GM12872 (cell line): Measurements from ENCODE around the gene LONRF2.

Experiments used
- TF ChIP-seq, protein P1 (sequence below): IDR thresholded peaks from 3 replicates; pipeline ENCODE4 v1.5.1; 2011; ENCODE audit warnings: low read depth, mild to moderate bottlenecking, low read length, moderate library complexity; ENCODE audit not compliant: insufficient read depth

Gene LONRF2

DNA sequence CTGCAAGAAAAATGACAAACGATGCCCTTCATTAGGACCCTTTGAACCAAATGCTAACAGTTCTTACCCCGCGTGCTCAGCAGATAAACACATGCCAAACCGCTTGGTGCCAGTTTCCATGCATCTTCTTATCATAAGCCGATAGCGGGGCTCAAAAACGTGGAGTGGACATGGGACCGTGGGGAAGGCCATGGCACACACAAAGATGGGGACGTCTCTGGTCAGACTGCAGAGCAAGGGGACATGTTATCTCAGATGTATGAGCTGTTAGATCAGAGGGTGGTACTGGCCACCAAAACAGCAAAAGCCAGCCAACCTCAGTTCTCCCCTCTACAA, 28.2 kb downstream of the LONRF2 start:
- TF ChIP-seq, protein P1, sequence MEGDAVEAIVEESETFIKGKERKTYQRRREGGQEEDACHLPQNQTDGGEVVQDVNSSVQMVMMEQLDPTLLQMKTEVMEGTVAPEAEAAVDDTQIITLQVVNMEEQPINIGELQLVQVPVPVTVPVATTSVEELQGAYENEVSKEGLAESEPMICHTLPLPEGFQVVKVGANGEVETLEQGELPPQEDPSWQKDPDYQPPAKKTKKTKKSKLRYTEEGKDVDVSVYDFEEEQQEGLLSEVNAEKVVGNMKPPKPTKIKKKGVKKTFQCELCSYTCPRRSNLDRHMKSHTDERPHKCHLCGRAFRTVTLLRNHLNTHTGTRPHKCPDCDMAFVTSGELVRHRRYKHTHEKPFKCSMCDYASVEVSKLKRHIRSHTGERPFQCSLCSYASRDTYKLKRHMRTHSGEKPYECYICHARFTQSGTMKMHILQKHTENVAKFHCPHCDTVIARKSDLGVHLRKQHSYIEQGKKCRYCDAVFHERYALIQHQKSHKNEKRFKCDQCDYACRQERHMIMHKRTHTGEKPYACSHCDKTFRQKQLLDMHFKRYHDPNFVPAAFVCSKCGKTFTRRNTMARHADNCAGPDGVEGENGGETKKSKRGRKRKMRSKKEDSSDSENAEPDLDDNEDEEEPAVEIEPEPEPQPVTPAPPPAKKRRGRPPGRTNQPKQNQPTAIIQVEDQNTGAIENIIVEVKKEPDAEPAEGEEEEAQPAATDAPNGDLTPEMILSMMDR = no peak

DNA sequence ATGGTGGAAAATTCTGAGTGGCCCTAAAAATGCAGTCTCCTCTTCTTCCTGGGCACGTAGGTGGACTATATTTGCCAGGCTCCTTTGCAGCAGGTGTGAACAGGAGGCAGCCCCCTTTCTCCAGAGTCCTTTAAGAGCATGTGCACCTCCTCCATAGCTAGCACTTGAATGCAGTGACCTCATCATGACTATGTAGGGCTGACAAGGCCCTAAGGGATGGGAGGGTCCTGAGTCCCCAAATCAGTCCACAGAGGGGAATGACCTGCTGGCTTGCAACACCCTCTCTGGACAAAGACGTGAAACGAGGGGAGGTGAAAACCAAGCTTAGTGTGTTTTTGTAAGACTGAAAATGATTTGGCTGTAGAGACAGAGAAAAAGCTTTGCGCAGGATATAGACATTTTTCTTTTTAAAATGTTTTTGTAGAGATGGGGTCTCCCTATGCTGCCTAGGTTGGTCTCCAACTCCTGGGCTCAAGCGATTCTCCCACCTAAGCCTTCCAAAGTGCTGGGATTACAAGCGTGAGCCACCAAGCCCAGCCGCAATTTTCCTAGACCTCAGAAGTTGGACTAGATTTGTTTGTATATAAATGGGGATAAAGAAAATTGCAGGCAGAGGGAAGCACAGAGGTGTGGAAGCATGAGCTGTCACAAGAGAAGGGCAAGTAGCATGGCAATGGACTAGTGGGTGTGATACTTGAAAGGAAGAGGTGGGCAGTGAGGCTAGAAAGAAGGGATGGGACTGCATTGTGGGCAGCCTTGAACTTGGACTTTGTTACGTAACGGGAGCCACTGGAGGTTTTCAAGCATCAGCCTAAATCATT, 28.8 kb downstream of the LONRF2 start:
- TF ChIP-seq, protein P1 = no peak

DNA sequence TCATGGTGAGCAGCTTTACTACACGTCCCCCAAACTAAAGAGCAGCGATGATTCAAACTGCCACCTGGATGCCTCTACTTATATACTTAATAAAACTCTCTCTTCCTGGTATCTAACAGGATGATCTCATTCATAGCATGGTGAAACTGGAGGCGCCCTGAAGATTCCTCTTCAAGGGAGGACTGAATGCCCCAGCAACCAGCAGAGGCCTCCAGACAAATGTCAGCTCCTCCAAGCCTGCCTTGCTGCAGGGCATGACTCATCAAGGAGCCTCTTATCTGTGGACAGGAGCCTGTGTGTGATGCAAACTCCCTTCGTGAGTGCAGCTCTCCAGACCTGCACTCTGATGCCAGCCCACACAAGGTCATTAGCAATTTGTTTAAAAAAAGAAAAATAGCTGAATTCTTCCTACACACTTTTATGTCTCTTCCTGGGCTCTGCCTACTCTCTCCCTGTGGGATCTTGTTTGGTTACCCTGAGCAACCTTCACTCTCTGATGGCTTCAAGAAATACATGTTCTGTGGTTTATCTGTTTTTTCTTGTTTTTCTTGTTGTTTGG, 30.2 kb downstream of the LONRF2 start:
- TF ChIP-seq, protein P1 = no peak

DNA sequence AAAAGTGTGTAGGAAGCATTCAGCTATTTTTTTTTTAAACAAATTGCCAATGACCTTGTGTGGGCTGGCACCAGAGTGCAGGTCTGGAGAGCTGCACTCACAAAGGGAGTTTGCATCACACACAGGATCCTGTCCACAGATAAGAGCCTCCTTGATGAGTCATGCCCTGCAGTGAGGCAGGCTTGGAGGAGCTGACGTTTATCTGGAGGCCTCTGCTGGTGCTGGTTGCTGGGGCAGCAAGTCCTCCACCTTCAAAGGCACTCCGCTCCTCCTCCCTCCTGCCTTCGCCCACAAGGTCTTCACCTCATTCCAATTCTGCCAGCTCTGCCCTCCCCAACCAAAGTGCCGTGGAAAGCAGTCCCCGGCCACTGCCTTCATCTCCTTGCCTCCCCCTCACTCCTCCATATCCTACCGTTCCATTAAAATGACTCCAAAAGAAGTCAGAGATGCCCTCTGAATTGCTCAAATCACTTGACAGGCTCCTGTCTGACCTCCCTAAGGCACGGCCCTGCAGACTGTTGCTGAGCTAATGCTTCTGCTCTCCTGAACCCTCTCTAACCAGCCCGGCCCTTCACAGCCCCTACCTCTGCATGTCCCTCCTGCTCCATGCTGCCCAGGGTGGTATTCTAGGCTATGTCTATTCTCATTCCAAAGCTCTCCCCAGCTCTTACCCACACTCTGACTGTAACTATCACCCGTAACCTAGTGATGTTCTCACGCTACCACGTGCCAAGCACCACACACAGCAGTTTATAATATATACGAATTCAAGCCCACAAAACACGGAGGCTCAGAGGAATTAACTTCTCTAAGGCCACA, 30.9 kb downstream of the LONRF2 start:
- TF ChIP-seq, protein P1 = no peak

DNA sequence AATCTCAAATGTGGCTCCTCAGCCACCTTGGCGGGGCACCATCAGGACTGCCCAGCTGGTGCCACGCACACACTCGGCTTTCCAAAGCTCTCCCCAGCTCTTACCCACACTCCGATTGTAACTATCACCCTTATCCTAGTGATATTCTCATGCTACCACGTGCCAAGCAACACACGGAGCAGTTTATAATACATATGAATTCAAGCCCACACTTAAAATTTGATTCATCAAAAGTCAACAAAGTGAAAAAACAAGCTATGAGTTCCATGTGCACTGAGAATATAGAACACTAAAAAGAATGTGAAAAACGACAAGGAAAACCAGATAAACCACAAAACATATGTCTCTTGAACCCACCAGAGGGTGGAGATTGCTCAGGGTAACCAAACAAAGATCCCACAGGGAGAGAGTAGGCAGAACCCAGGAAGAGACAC, 31.6 kb downstream of the LONRF2 start:
- TF ChIP-seq, protein P1 = no peak

DNA sequence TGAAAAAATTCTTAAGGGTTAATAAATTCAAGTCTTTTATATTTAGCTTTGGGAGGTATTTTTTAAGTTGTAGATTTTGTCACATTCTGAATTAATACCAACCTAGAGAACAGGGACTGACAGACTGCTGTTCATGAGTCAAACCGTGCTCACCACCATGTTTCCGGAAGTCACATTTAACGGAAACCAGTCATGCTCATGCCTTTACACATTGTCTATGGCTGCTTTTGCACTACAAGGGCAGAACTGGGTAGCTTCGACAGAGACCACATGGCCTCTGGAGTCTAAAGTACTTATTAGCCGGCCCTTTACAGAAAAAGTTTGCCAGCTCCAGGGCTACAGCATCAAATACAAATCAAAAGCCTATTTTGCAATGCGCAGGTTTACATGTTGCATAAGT, 33.3 kb downstream of the LONRF2 start:
- TF ChIP-seq, protein P1 = no peak

DNA sequence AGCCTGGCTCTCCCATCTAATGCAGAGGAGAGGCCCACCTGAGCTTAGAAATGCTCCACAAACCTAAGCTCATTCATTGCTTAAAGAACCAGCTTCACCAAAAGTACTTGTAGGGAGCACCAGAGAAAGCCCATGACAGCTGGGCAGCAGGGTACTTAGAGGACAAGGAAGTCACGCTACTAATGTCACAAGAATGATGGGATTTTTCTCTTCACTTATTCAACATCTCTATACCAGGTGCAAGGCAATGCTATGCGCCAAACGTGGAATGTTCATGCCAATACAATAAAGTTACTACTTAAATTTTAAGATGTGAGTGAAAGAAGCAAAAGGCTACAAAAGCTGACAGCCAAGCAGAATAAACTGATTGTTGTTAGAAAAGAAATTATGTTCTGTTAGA, 36.0 kb downstream of the LONRF2 start:
- TF ChIP-seq, protein P1 = no peak
